ENCODE data around the gene ADCY4. TPM values are rescaled to one million over a fixed set of nuclear protein-coding genes. Genes with fewer than 3 reads are reported as not detected.

ADCY4 gene
- total and polyA plus RNA-seq, 2 donors (not counting 3 experiments of a cell fraction or from before 2014, with no cell fraction given), result 81.6 to 84.0 TPM

DNA sequence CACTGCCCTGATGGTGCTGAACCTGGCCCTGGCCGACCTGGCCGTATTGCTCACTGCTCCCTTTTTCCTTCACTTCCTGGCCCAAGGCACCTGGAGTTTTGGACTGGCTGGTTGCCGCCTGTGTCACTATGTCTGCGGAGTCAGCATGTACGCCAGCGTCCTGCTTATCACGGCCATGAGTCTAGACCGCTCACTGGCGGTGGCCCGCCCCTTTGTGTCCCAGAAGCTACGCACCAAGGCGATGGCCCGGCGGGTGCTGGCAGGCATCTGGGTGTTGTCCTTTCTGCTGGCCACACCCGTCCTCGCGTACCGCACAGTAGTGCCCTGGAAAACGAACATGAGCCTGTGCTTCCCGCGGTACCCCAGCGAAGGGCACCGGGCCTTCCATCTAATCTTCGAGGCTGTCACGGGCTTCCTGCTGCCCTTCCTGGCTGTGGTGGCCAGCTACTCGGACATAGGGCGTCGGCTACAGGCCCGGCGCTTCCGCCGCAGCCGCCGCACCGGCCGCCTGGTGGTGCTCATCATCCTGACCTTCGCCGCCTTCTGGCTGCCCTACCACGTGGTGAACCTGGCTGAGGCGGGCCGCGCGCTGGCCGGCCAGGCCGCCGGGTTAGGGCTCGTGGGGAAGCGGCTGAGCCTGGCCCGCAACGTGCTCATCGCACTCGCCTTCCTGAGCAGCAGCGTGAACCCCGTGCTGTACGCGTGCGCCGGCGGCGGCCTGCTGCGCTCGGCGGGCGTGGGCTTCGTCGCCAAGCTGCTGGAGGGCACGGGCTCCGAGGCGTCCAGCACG is 18.9 kb downstream of the ADCY4 start:
- dilution Hi-C loops (cut with MboI; ENCODE audit: extremely low pct_ligation_motif_present, low sequenced_read_pairs) (no loop called here), intact Hi-C loops (cut with micrococcal nuclease) (no loop called here)
- peaks cover 0 to 1% of the 10 kb centered on the region in 2 experiments for H3K36me3 ChIP-seq (ENCODE audit: control insufficient read depth in 2 of 2, extremely low read depth in 1 of 2, insufficient read depth in 2 of 2, low read length in 2 of 2)
- no peak overlapping the region for H3K27ac ChIP-seq (ENCODE audit: insufficient read depth, low read depth, low read length)
- H2AFZ ChIP-seq (ENCODE audit: low read depth, low read length), result peak overlapping the region; percentile 65
- H3K4me2 ChIP-seq (ENCODE audit: insufficient read depth, low read length), result no peak overlapping the region
- no peak overlapping the region for H3K9ac ChIP-seq (replicated peaks; ENCODE audit: extremely low read depth, insufficient read depth, low read length)
- H3K79me2 ChIP-seq (ENCODE audit: control insufficient read depth, insufficient read depth, low read length), result no peaks in the 10 kb centered on the region
- H3K9me1 ChIP-seq (replicated peaks; ENCODE audit: control insufficient read depth, extremely low read depth, insufficient read depth, low read length), result no peaks in the 10 kb centered on the region
- no TSS peak for BruUV-seq (replicated peaks)
- no peak overlapping the region for H3K4me3 ChIP-seq (replicated peaks in 1 of 3; ENCODE audit: insufficient read depth in 1 of 3, low read depth in 1 of 3, low read length in 3 of 3)
- peak; percentile 37 for DNase-seq (ENCODE audit: low read depth, low spot score)
- H3K9me3 ChIP-seq (replicated peaks; ENCODE audit: control insufficient read depth, insufficient read depth, low read length), result no peaks in the 10 kb centered on the region
- TF ChIP-seq, protein P1, sequence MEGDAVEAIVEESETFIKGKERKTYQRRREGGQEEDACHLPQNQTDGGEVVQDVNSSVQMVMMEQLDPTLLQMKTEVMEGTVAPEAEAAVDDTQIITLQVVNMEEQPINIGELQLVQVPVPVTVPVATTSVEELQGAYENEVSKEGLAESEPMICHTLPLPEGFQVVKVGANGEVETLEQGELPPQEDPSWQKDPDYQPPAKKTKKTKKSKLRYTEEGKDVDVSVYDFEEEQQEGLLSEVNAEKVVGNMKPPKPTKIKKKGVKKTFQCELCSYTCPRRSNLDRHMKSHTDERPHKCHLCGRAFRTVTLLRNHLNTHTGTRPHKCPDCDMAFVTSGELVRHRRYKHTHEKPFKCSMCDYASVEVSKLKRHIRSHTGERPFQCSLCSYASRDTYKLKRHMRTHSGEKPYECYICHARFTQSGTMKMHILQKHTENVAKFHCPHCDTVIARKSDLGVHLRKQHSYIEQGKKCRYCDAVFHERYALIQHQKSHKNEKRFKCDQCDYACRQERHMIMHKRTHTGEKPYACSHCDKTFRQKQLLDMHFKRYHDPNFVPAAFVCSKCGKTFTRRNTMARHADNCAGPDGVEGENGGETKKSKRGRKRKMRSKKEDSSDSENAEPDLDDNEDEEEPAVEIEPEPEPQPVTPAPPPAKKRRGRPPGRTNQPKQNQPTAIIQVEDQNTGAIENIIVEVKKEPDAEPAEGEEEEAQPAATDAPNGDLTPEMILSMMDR (IDR thresholded peaks at IDR 0.05; ENCODE audit: extremely low read depth in 1 of 2, insufficient read depth in 1 of 2, low read depth in 1 of 2, low read length in 2 of 2), result peak; percentile 13 to 44
- TF ChIP-seq POLR2AphosphoS5 (IDR thresholded peaks at IDR 0.05; ENCODE audit: insufficient read depth, low read depth, low read length) (peak; percentile 53), GATA2 (IDR thresholded peaks at IDR 0.05; ENCODE audit: insufficient read depth, insufficient read length, low read depth, low read length) (peak; percentile 35), POLR2A (IDR thresholded peaks at IDR 0.05; ENCODE audit: low read depth, low read length) (no peak), EZH2 (IDR thresholded peaks at IDR 0.05; ENCODE audit: borderline replicate concordance, low read depth, low read length, severe bottlenecking) (no peak), JUN (IDR thresholded peaks at IDR 0.05; ENCODE audit: borderline replicate concordance, insufficient read depth, insufficient read length, low read depth) (no peak), MYC (IDR thresholded peaks at IDR 0.05; ENCODE audit: low read depth, low read length) (no peak), FOS (IDR thresholded peaks at IDR 0.05; ENCODE audit: borderline replicate concordance, insufficient read depth, low read length) (no peak)
- TF ChIP-seq, protein P2, sequence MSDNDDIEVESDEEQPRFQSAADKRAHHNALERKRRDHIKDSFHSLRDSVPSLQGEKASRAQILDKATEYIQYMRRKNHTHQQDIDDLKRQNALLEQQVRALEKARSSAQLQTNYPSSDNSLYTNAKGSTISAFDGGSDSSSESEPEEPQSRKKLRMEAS (IDR thresholded peaks at IDR 0.05; ENCODE audit: insufficient read depth, insufficient read length), result peak; percentile 76
- H4K20me1 ChIP-seq (replicated peaks; ENCODE audit: control insufficient read depth, extremely low read depth, insufficient read depth, low read length), result no peaks in the 10 kb centered on the region
- ChIA-PET CTCF (interaction anchor here (1.0 to 1.7 kb wide), 5 partner anchors 8 to 120 kb away, joined by 4 to 9 read pairs (median 5); partner anchors contain the start of gene CIDEB), POLR2A (no interaction called here)
- no peaks in the 10 kb centered on the region for H3K27me3 ChIP-seq (ENCODE audit: control insufficient read depth in 2 of 2, insufficient read depth in 2 of 2, low read length in 2 of 2)
- FAIRE-seq, result no peak
- peaks cover 66% of the 10 kb centered on the region for H3K4me1 ChIP-seq (ENCODE audit: control insufficient read depth, extremely low read depth, insufficient read depth, low read length)
